Endometrial microvascular endothelial cells (primary cell): ENCODE results near the gene TNFSF4. TPM values are rescaled to one million over a fixed set of nuclear protein-coding genes. Genes with fewer than 3 reads are reported as not detected.
"Not testable (repeated sequence)": the region's sequence is repeated elsewhere in the genome, so short reads cannot be mapped to it uniquely, and the experiment has no call there.

Source experiments
- in situ Hi-C: cut with HindIII; loops from 2 replicates; pipeline ENCODE4 v1.10.0; 2017; ENCODE audit warnings: low sequenced_read_pairs, low pct_unique_long_range_greater_than_20kb; ENCODE audit errors: inconsistent ontology term
- total RNA-seq: library from RNA; depleted of rRNA; stranded (reverse); fragments of >200 nt; gene quantifications from one replicate; pipeline ENCODE4 v1.2.3, GENCODE V29; 2015; ENCODE audit errors: inconsistent ontology term

The TNFSF4 gene
- total RNA-seq: 30.9 TPM

GRCh38 chr1:173206816-173207568 is at the start of gene TNFSF4:
Gene TNFSF4, minus strand, starts transcription at chr1:173207331. Its CDS starts 155 bp downstream, at chr1:173207176.
- in situ Hi-C loops: no loop called here

- in situ Hi-C loops: no loop called here
Observed at GRCh38 chr1:173255214-173255813, 48.2 kb upstream of the TNFSF4 start.

- in situ Hi-C loops: no loop called here
Observed at GRCh38 chr1:173253046-173253445, 45.9 kb upstream of the TNFSF4 start.

- in situ Hi-C loops: no loop called here
Observed at GRCh38 chr1:173249349-173249748, 42.2 kb upstream of the TNFSF4 start.

- in situ Hi-C loops: no loop called here
Observed at GRCh38 chr1:173248247-173248940, 41.3 kb upstream of the TNFSF4 start.

- in situ Hi-C loops: no loop called here
Observed at GRCh38 chr1:173245892-173246291, 38.8 kb upstream of the TNFSF4 start.

GRCh38 chr1:173243300-173243699 is 36.2 kb upstream of the TNFSF4 start:
- in situ Hi-C loops: no loop called here

- in situ Hi-C loops: no loop called here
Observed at GRCh38 chr1:173241528-173242347, 34.6 kb upstream of the TNFSF4 start.

- in situ Hi-C loops: no loop called here
Observed at GRCh38 chr1:173240609-173241008, 33.5 kb upstream of the TNFSF4 start.

GRCh38 chr1:173239058-173239457 is 31.9 kb upstream of the TNFSF4 start:
- in situ Hi-C loops: no loop called here

GRCh38 chr1:173234899-173235298 is 27.8 kb upstream of the TNFSF4 start:
- in situ Hi-C loops: no loop called here

- in situ Hi-C loops: not testable (repeated sequence)
Observed at GRCh38 chr1:173234434-173234833, 27.3 kb upstream of the TNFSF4 start.

GRCh38 chr1:173229031-173229430 is 21.9 kb upstream of the TNFSF4 start:
- in situ Hi-C loops: not testable (repeated sequence)

GRCh38 chr1:173224949-173225348 is 17.8 kb upstream of the TNFSF4 start:
- in situ Hi-C loops: no loop called here

- in situ Hi-C loops: no loop called here
Observed at GRCh38 chr1:173224280-173224892, 17.3 kb upstream of the TNFSF4 start.

- in situ Hi-C loops: no loop called here
Observed at GRCh38 chr1:173223031-173223380, 15.9 kb upstream of the TNFSF4 start.

GRCh38 chr1:173222149-173223030 is 15.3 kb upstream of the TNFSF4 start:
- in situ Hi-C loops: no loop called here

- in situ Hi-C loops: no loop called here
Observed at GRCh38 chr1:173220157-173220556, 13.0 kb upstream of the TNFSF4 start.
